Stimulated activated CD4-positive, alpha-beta T cell treated with anti-CD3 and anti-CD28 coated beads, Interleukin-1b, Interleukin-23, amount 100 ng/mL, for 1 hour (primary cell): ENCODE measurements around the gene ARID1B.

ENCODE experiments used
- DNase-seq, 2 donors: peaks; one replicate each; pipeline ENCODE4 v3.0.0-alpha.2; 2020; ENCODE audit warnings: low read depth in 2 of 2

Gene ARID1B

DNA sequence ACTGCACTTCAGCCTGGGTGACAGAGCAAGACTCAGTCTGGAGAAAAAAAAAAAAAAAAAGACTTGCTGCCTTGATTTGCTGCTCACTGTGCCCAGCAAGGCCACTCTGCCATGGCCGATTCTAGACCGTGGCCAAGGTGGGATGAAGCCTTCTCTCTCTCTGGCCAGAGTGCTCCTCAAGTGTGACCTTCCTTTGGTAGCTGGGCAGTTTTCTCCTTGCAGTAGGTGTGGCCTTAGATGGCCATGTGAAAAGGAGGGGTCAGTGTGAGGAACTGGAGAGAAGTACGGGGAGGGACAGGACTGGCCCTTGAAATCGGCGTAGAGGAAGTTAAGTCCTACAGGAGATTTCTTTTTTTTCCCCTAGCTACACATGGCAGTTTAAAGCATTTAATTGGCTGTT lies 272.0 kb downstream of the ARID1B start:
- DNase-seq = no peak

DNA sequence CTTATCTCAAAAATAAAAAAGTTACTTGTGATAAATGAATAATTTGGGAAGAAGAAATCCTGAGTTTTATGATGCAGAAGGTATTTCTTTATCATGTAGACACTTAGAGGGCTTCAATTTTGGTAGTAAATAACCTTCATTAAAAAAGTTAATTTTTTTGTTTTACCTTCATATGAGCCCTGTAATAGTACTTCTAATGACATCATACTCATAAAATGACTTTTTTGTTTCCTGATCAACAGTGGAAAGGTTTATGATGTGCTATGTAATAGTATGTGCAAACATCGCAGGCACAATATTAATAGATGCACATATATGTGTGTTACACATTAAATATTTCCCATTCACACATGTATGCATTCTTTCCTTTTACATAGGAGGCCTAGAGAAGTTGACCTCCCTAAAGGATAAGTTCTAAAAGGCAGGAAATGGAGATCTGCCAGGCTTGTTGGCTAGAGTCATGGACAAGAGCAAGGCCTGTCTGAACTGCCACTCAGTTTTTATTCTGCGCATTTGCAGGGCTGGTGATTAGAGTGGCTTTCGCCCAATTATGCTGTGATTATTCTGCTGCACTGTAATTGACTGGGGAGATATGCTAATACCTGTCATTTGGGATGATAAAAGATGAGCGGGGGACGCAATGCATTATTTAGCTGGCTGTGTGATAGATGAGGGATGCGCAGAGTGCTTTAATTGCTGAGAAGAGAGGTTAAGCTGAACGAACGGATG lies 273.5 kb downstream of the ARID1B start:
- DNase-seq = no peak

DNA sequence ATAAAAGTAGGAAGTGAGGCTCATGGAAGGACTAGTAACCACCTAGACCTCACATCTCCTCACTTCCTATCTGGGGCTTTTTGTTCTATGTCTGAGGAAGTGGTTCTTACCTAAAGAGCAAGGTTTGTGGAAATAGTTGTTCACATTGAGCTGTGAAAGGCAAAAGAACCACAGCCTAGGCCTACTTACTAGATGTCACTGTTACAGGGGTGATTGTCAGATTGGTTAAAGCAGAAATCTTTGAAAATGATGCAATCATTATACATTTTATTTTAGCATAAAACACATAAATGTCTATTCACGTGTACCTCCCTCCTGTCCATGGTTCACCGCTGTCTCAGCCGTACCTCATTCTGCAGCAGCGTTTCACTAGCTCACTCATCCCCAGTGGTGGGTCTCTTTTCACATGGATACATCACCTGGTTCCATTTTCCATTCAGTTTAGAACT lies 277.4 kb downstream of the ARID1B start:
- DNase-seq = no peak

DNA sequence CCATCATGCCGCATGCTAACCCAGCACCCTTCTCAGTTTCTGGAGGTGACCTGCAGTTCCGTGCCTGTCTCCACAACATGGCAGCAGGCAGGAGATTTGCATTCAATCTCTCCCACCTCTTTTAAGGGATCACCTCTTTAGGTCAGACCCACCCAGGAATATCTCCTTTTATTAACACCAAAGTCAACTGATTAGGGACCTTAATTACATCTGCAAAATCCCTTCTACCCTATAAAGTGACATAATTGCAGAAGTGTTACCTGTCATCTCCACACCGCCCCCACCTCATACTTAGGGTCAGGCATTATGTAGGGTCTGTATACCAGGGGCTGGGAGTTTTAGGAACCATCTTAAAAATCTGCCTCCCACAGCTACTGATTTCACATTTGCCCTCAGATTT lies 278.7 kb downstream of the ARID1B start:
- DNase-seq = no peak

DNA sequence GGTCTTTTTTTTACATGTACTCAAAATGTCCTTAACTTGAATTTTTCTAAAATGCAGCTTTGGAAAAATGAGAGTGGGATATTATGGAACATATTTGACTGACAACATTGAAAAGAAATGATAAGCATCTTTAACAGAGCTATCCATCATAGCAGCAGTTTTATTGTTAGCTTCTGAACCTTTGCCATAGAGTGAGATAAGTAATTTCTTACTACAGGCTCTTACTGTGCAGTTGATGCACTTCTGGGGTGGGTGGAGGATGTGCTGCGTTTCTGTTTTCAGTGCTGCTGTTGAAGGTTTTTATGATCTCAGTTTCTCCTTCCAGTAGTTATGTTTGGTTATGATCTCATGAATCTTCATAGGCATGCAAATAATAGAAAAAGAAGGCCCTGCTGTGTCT lies 279.1 kb downstream of the ARID1B start:
- no peak for DNase-seq

DNA sequence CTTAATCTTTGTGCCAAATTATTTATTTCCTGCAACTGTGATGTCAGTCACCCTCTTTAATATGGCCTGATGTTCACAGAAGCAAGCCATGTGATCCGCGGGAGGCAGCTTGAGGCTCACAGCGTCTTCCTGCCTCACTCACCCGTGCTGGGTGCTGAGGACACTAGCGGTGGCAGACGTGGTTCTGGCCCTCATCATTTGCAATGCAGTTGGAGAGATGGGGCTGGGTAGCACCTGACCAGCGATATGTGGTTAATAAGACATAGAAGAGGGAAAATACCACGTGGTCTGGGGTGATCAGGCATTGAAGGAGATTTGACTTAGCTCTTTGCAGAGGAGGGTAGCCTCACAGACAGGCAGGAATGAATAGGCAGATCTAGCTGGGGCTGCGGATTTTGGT lies 281.4 kb downstream of the ARID1B start:
- DNase-seq = no peak

DNA sequence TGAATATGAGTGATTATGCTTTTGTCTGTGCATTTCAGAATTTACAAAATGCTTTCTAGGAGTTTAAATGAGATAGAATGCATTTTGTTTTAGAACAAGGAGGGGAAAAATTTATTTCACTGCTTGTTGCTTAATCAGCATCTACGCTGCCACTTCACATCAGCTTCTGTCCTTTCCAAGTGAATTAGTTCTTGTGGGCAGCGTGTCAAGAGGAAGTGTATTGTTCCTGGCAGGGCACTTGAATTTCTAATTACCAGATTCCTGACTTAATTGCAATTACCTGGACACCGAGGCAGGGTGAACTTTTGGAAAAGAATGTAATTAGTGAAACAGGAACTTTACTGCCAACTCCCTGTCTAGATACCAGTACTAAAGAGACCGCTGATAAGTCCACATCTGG lies 282.6 kb downstream of the ARID1B start:
- no peak for DNase-seq

DNA sequence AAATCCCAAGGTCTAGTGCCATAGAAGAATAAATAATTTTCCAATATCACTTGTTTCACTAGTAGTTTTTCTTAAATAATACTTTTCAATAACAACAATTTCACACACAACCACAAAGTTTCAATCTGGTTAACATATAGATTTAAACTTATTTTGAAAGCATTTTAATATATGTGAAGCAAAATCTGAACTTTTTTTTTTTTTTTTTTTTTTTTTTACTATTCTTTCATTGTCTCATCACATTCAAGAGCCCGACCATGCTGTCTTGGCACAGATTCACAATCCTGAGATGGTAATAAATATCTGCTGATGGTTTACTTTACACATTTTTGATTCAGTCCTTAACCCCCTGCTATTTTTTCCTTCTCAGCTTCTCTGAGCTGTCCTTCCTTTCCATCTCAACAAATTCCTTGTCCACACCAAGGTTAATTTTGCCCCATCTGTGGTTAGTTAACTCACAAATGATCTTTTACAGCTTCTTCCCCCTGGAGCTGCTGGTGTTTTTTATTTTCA lies 283.3 kb downstream of the ARID1B start:
- DNase-seq = no peak

DNA sequence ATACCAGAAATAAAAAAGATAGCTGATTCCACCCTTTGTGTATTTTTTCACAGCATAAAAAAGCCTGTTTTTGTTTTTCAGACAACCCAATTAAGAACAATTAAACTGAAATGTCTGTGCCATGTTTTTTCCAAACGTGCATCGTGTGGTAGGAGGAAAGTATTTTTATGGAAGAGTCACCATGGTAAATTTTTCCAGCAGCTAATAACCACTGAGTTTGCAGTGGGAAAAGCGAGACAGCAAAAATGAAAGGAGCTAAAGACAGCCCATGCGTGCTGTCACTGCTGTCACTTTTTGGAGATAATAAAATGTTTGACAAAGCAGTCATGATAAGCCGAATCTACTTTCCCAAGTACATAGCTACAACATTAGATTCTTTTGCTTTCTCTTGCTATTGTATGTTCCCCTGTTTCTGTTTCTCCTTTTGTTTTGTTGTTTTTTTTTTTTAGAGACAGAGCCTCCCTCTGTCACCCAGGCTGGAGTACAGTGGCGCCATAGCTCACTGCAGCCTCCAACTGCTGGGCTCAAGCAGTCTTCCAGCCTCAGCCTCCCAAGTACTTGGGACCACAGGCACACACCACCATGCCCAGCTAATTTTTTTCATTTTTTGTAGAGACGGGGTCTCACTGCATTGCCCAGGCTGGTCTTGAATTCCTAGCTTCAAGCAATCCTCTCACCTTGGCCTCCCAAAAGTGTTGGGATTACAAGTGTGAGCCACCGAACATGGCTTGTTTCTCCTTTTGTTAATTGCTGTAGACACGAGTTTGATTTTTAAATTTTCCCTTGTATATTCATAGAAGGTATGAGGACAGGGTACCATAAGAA lies 284.8 kb downstream of the ARID1B start:
- no peak for DNase-seq

DNA sequence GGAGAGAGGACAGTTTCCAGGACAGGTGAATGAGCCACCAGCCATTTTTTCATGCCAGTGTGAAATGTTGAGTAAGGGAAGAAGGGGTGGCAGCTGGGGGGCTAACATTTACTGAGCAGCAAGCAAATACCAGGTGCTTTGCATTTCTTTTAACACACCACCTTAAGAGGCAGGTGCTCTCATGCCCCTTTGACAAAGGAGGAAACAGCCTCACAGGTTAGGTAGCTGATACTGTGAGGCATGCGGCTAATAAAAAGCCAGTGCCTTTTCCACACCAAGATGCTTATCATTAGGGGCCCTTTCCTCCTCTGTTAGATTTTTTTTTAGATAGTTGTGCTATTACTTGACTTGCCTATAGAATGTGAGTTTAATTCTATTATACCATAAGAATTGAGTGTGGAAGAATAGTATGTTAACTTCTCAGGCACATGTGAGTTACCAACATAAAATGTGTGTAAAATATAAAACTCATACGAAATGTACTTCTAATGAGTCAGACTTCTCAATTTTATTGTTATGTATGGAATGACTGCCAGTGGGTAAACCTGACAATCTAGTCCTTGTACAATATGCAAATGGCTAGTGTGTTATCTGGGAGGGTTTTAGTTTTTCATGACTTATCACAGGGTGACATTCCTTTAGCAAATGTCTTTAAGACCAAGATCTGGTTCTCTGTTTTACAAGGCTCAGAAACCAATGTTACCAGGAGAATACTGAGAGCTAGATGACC lies 286.2 kb downstream of the ARID1B start:
- no peak for DNase-seq

DNA sequence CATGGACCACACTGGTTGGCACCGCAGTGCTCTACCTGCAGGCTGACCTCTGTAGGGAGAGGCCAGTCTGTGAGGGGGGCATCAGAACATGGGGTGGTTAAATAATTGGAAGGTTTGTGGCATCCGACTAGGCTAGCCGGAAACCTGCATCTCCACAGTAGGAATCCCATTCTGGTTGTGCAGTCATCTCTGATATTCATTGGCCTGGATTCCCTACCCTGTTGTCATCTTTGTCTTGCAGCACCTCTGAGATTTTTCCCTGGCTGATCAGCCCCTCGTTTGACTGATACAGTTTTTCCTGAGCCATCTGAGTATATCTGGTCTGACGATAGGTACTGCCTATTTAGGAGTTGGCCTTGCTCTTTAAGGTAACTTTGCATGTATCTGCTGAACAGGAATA lies 286.7 kb downstream of the ARID1B start:
- DNase-seq = no peak

DNA sequence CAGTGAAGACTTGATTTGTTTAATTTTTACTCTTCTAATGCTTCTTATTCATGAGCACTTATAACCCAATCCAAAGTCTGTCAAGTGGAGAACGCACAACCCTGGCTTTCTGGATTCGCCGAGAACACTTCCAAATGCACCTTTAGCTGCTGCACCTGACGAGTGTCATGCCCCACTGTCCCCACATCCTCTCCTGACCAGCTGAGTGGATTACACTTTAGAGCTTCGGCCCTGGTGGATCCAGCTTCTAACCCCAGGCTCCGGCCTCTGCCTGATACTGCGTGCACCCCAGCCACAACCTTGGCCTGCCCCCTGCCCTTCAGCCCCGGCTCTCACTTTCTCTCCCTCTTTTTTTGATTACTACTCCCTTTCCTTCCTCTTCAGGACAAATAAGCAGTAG lies 287.3 kb downstream of the ARID1B start:
- DNase-seq = no peak

DNA sequence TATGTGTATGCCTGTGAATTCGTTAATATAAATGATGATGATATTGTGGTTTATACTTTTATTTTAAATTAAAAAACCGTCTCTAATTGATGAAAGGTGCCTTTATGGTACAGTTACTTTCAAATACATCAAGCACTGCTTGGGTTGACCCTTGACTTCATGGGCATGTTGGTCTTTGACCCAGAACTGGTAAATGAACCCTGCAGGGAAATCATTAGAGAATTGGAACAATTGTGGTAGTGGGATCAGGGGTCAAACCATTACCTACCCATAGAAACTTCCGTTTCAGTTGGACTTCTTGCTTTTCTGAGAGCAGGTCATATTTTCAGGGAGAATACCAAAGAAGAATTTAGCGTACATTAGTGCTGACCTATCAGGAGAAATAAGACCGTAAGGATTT lies 288.2 kb downstream of the ARID1B start:
- no peak for DNase-seq

DNA sequence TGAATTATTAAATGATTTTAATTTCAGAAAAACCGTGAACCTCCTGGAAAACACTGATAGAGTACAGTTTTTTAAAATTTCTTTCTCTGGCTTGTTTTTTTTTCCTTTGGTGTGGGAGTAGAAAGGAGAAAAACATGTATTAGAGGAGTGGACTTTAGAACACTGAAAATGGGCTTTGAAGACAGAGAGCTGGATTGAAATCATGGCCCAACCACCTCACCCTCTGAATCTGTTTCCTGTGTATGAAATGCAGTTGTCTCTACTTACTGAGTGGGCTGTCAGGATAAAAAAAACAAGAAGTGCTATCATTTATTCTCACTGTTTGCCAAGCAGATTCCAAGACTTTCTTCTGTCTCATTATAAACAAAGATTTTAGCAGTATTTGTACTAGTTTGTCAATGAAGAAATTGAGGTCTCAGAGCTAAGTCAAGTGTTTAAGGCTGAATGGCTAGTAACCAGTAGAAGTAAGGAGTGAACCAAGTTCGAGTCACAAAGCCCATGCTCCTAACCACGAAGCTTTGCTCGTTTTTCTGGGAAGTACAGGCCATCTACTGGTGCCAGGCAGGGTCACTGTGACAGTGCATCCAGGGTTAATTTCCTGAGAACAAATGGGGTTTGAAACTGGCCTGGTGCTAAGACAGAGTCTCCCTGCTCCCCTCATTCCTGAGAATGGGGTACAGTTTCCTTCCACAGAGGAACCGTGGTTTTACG lies 289.8 kb downstream of the ARID1B start:
- no peak for DNase-seq

DNA sequence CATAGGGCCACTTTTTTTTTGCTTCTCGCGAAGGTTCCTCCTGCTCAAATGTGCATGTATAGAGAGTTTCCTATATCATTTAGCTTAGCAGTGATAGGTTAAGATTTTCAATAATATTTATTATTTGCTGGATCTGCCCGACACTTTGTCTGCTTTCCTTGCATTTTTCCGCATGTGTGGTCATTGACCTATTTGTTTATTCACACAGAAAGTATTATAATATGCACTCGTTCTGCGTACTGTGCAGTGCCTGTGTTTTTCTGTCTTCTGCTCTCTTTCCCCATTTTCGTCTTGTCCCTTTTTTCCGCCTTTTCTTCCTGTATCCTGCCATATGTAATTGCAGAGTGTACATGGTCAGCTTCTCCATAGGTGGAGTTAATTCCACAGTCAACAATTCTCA lies 290.3 kb downstream of the ARID1B start:
- DNase-seq = no peak

DNA sequence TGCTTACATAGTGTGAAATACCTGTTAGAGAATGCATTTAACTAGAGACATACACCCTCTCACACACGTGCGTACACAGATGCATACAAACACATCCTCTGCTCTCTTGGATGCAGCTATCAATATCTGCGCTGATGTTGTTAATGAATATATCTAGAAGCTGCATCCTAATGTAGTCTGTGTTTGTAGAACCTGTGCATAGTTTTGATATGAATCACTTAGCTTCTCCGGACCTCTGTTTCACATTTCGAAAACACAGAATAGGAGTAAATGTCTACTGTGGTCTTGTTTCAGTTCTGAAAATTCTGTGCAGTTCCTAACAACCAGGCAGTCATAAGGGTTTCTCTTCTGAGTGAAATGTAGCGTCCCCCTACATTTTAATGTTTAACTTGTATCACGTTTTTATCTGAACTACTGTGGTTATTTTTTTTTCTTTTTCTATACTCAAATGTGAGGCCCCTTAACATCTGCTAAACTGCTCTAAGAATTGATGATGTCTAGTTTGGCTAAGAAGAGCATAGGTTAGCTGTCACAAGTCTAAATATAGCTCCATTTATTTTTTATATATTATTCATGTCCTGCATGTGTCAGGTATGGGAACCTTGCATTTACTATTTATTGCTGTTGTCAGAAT lies 291.6 kb downstream of the ARID1B start:
- DNase-seq = no peak

DNA sequence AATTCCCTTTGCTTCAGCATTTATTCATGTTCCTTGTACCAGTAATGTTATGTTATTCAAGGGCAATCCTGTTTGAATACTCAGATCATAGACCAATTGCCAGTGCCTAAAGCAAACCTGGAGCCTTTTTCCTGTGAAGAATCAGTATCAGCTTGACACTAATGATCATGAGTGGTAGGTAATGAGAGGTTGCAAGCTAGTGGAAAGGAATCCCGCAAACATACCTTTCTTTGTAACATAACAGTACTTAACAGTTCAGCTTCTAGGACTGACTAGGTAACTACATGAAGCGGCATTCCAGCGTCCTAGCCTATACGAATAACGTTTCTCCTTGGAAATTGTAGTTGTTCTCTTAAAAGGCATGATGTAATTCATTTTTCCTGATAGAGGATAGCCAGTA lies 292.4 kb downstream of the ARID1B start:
- no peak for DNase-seq

DNA sequence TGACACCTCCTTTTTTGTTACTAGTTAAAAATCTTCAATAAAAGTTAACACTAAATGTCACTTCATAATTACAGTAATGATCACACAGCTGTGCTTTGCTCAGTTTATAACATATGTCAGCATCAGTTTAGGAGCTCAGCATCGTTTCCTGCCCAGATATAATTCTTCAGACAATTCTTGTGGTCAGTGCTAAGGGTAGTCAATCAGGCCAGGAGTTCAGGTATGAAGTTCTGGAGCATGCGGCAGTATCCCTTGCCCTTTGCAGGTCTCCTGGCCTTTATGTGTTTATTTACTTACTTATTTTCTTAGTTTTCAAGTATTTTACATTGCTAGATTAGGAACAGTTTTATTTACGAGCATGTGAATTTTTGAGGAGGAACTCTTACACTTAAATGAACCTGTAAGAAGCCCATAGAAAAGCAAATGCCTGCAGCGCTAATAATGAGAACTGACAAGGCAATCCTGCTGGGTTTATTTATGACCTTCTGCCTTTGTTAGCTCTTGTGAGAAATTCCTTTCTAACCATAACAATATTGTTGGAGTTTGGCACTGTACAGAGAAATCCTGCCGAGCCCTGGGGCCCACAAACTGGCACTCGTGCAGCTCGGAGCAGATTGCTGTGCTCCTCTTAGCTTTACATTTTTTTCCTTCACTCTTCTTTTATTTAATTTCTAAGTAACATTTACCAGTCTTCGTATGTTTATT lies 293.4 kb downstream of the ARID1B start:
- DNase-seq = no peak

DNA sequence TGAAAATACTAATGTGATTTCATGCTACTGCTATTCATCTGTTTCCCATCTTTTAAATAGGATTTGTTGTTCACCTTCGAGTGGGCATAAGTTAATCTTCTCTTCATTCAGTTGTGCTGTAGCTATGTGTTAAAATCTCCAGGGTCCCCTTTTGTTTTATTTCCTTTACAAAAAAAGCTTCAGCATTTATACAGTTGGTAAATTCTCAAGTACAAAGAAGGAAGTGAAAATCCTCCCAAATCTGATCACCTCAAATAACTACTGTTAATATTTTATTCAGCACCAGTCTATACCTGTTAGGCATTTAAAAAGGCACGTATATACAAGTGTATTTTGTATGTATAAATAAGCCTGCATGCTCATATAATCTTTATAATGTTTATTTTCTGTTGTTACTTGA lies 294.9 kb downstream of the ARID1B start:
- no peak for DNase-seq

DNA sequence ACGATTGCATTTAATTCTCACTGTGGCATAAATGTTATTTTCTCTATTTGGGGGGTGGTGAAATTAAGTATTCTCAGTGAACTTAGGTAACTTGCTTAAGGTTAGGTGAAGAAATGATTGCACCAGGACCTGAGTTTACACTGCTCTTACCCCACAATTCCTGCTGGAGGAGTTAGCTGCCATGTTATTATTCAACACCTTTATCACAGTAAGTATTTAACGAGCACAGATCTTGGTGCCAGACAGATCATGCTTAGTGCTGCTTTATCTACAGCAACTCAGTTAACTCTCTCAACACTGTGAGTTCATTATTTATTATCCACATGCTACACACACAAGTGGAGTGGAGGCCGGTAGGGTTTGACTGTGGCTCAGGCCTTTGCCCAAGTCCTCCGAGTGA lies 296.4 kb downstream of the ARID1B start:
- no peak for DNase-seq

DNA sequence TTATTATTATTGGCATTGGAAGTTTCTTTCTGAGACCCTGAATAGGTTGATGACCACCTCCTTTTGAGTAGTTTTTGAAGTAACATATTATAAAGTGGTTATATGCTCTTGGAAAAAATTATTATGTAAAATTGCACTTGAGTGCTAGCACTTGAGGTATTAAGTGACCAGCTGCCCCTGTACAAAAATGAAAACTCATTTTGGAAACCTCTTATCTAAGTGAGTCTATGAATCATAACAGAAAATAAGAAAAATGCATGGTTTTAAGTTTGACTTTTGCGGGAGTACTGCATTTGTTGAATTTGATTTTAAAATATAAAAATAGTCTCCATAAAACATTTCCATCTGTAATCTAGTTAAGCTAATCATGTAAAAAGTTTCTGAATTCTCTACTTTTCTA lies 297.8 kb downstream of the ARID1B start:
- DNase-seq = no peak
